ENCODE measurements around the gene HLCS.

The HLCS gene

DNA sequence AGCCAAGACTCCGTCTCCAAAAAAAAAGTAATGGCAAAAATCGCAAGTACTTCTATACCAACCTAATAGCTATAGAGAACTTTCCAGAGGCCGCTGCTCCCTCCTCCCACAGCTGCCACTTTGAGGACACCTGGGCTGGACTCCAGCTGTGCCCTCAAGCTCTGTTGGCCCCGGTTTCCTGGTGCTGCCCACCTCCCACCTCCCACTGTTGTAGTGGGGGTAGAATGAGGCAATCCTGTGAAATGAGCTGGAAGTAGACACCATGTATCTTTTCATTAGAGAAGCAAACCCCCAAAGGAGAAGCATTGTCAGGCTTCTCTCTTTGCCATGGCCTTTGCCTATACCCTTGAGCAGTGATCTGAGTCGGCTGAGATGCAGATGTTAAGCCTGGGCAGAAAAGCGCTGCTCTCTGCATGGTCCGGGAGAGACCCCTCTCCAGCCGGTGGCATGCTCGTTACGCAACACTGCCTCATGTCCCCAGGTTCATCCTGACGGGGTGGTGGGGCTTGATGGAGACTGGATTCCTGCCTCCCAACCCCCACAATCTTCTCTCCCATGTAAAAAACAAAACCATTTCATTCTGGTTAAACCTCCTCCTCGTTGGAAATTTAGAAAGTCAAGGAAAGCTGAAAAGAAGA lies 227.9 kb downstream of the HLCS start:
- Histone ChIP-seq H3K27ac (ENCODE audit: low read length) (no peak overlapping the region), H3K4me3 (ENCODE audit: low read length) (no peak overlapping the region)

DNA sequence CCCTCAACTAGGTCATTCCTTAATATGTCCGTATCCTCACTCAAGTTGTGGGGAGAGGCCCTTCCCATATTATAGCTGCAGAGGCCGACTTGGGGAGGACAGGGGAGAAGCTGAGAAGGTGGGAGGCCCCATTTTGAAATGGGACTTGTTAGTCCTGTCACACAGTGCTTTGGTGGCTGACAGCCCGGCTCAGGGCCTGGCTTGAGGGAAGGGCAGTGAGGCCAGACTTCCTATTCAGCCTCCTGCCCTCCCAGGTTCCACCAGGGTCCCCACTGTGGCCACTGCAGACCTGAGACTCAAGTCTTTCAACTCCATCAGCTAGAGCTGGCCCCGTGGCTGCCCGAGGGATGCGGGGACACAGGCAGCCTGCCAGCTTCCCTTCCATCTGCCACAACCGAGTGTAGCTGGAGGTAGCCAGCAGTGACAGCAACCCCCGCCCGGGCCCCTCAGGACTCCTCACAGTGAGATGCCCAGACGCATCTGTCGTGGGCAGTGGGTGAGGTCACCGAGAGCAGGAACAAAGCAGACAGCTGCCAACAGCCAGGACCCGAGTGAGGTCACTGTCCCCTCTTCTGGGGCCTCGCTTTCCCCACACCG lies 230.6 kb downstream of the HLCS start:
- H3K79me2 ChIP-seq (ENCODE audit: low read length), result no peaks in the 10 kb centered on the region
- no peaks in the 10 kb centered on the region for H3K9me2 ChIP-seq (replicated peaks; ENCODE audit: insufficient read depth, low read length)
- H2AFZ ChIP-seq (ENCODE audit: low read length), result no peak overlapping the region
- no peak overlapping the region for H3K27ac ChIP-seq (ENCODE audit: low read length)
- TF ChIP-seq EZH2 (optimal IDR thresholded peaks at IDR 0.05; ENCODE audit: low read depth, low read length) (no peak), EZH2phosphoT487 (IDR thresholded peaks at IDR 0.05; ENCODE audit: low read length) (no peak)
- TF ChIP-seq, protein P1, sequence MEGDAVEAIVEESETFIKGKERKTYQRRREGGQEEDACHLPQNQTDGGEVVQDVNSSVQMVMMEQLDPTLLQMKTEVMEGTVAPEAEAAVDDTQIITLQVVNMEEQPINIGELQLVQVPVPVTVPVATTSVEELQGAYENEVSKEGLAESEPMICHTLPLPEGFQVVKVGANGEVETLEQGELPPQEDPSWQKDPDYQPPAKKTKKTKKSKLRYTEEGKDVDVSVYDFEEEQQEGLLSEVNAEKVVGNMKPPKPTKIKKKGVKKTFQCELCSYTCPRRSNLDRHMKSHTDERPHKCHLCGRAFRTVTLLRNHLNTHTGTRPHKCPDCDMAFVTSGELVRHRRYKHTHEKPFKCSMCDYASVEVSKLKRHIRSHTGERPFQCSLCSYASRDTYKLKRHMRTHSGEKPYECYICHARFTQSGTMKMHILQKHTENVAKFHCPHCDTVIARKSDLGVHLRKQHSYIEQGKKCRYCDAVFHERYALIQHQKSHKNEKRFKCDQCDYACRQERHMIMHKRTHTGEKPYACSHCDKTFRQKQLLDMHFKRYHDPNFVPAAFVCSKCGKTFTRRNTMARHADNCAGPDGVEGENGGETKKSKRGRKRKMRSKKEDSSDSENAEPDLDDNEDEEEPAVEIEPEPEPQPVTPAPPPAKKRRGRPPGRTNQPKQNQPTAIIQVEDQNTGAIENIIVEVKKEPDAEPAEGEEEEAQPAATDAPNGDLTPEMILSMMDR (IDR thresholded peaks at IDR 0.05; ENCODE audit: low read length), result no peak
- no peaks in the 10 kb centered on the region for H3K9me3 ChIP-seq (replicated peaks; ENCODE audit: insufficient read depth, low read length)
- DNase-seq, result no peak
- no peak overlapping the region for H3K9ac ChIP-seq (ENCODE audit: low read length)
- no peaks in the 10 kb centered on the region for H3F3A ChIP-seq (ENCODE audit: insufficient read depth, low read length)
- no peak overlapping the region for H3K4me3 ChIP-seq (ENCODE audit: low read length)
- H3K36me3 ChIP-seq (replicated peaks; ENCODE audit: insufficient read depth, low read length), result no peaks in the 10 kb centered on the region
- peaks cover 10% of the 10 kb centered on the region for H3K27me3 ChIP-seq (replicated peaks; ENCODE audit: insufficient read depth, low read length)
- no peaks in the 10 kb centered on the region for H4K20me1 ChIP-seq (ENCODE audit: insufficient read depth, low read length)
- H3K4me2 ChIP-seq (ENCODE audit: low read depth, low read length), result no peak overlapping the region
- no peaks in the 10 kb centered on the region for H3K4me1 ChIP-seq (ENCODE audit: low read length)

More for the DNA sequence above, 227.9 kb downstream of the HLCS start:
- no peak overlapping the region for H2AFZ ChIP-seq (ENCODE audit: low read length)
- no peaks in the 10 kb centered on the region for H3K36me3 ChIP-seq (replicated peaks; ENCODE audit: insufficient read depth, low read length)
- H3K9ac ChIP-seq (ENCODE audit: low read length), result no peak overlapping the region
- no peaks in the 10 kb centered on the region for H3F3A ChIP-seq (ENCODE audit: insufficient read depth, low read length)
- no peaks in the 10 kb centered on the region for H3K79me2 ChIP-seq (ENCODE audit: low read length)
- no peak for DNase-seq
- TF ChIP-seq EZH2 (optimal IDR thresholded peaks at IDR 0.05; ENCODE audit: low read depth, low read length) (no peak), EZH2phosphoT487 (IDR thresholded peaks at IDR 0.05; ENCODE audit: low read length) (no peak)
- TF ChIP-seq, protein P1 (IDR thresholded peaks at IDR 0.05; ENCODE audit: low read length), result no peak
- no peaks in the 10 kb centered on the region for H3K9me2 ChIP-seq (replicated peaks; ENCODE audit: insufficient read depth, low read length)
- H4K20me1 ChIP-seq (ENCODE audit: insufficient read depth, low read length), result no peaks in the 10 kb centered on the region
- H3K4me1 ChIP-seq (ENCODE audit: low read length), result no peaks in the 10 kb centered on the region
- H3K9me3 ChIP-seq (replicated peaks; ENCODE audit: insufficient read depth, low read length), result no peaks in the 10 kb centered on the region
- 0 out of 2 replicates have a peak, but pooled peaks cover 2% of the 10 kb centered on the region for H3K27me3 ChIP-seq (replicated peaks; ENCODE audit: insufficient read depth, low read length)
- no peak overlapping the region for H3K4me2 ChIP-seq (ENCODE audit: low read depth, low read length)

DNA sequence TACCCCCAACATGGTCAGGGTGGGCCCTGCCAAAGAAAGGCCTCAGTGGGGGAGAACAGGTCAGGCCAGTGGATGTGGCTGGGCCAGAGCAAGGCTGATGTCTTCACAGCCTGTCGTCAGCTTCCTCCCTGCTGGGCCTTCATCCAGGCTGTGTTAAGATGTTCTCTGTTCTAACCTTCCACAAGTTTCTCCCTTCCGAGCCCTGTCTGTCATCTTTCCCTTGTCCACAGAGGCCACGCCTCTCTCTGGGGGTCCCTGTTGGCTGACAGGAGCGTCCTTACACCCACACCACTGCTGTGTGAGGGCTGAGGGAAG lies 231.3 kb downstream of the HLCS start:
- Histone ChIP-seq H3F3A (ENCODE audit: insufficient read depth, low read length) (no peaks in the 10 kb centered on the region), H3K27ac (ENCODE audit: low read length) (no peak overlapping the region), H2AFZ (ENCODE audit: low read length) (no peak overlapping the region), H3K79me2 (ENCODE audit: low read length) (no peaks in the 10 kb centered on the region), H3K36me3 (replicated peaks; ENCODE audit: insufficient read depth, low read length) (no peaks in the 10 kb centered on the region), H3K9ac (ENCODE audit: low read length) (no peak overlapping the region), H3K4me1 (ENCODE audit: low read length) (no peaks in the 10 kb centered on the region), H4K20me1 (ENCODE audit: insufficient read depth, low read length) (no peaks in the 10 kb centered on the region), H3K27me3 (replicated peaks; ENCODE audit: insufficient read depth, low read length) (peaks cover 15% of the 10 kb centered on the region), H3K9me2 (replicated peaks; ENCODE audit: insufficient read depth, low read length) (no peaks in the 10 kb centered on the region), H3K4me3 (ENCODE audit: low read length) (no peak overlapping the region), H3K4me2 (ENCODE audit: low read depth, low read length) (no peak overlapping the region), H3K9me3 (replicated peaks; ENCODE audit: insufficient read depth, low read length) (no peaks in the 10 kb centered on the region)
- no peak for DNase-seq
- no peak for TF ChIP-seq EZH2 (optimal IDR thresholded peaks at IDR 0.05; ENCODE audit: low read depth, low read length)
- no peak for TF ChIP-seq EZH2phosphoT487 (IDR thresholded peaks at IDR 0.05; ENCODE audit: low read length)
- TF ChIP-seq, protein P1 (IDR thresholded peaks at IDR 0.05; ENCODE audit: low read length), result no peak
